HepG2 (cell line): ENCODE results near the gene YEATS2. TPM values are rescaled to one million over a fixed set of nuclear protein-coding genes. Genes with fewer than 3 reads are reported as not detected.

Experiments used
- ARNT2 ChIP-seq: sonication (generic); formaldehyde crosslinking; IDR thresholded peaks from 2 replicates; pipeline ENCODE4 v1.8.0; 2022; ENCODE audit warnings: mild to moderate bottlenecking, low read depth, missing genetic modification reagents, moderate library complexity
- ATAD3A ChIP-seq: sonication (generic); formaldehyde crosslinking; IDR thresholded peaks from 2 replicates; pipeline ENCODE4 v1.4.0; 2020; ENCODE audit warnings: missing genetic modification reagents
- ESRRA ChIP-seq: sonication (generic); formaldehyde crosslinking; IDR thresholded peaks from 2 replicates; pipeline ENCODE4 v1.5.1; 2020; ENCODE audit warnings: mild to moderate bottlenecking, low read depth, missing genetic modification reagents
- GRHL1 ChIP-seq: sonication (generic); formaldehyde crosslinking; conservative IDR thresholded peaks from 2 replicates; pipeline ENCODE4 v1.8.0; 2022; ENCODE audit warnings: missing genetic modification reagents
- HINFP ChIP-seq: sonication (generic); formaldehyde crosslinking; IDR thresholded peaks from 2 replicates; pipeline ENCODE4 v1.4.0; 2020; ENCODE audit warnings: low read depth, mild to moderate bottlenecking, missing genetic modification reagents
- HNRNPK ChIP-seq: fragments of 200-400 bp; formaldehyde crosslinking; IDR thresholded peaks from 2 replicates; pipeline ENCODE4 v1.6.1; 2018; ENCODE audit warnings: low read length, low read depth, moderate library complexity, mild to moderate bottlenecking; ENCODE audit not compliant: poor library complexity, severe bottlenecking
- KLF12 ChIP-seq: sonication (generic); formaldehyde crosslinking; IDR thresholded peaks from 2 replicates; pipeline ENCODE4 v1.4.0; 2020; ENCODE audit warnings: missing genetic modification reagents, borderline replicate concordance
- NFE2L1 ChIP-seq: sonication (generic); formaldehyde crosslinking; IDR thresholded peaks from 2 replicates; pipeline ENCODE4 v1.4.0; 2020; ENCODE audit warnings: missing genetic modification reagents, mild to moderate bottlenecking, borderline replicate concordance
- NRL ChIP-seq: sonication (generic); formaldehyde crosslinking; IDR thresholded peaks from 2 replicates; pipeline ENCODE4 v1.5.0; 2020; ENCODE audit warnings: missing genetic modification reagents, mild to moderate bottlenecking, moderate library complexity, borderline replicate concordance
- PAWR ChIP-seq: sonication (generic); formaldehyde crosslinking; IDR thresholded peaks from 2 replicates; pipeline ENCODE4 v1.4.0; 2020; ENCODE audit warnings: missing genetic modification reagents, mild to moderate bottlenecking, borderline replicate concordance
- PAX8 ChIP-seq: sonication (generic); formaldehyde crosslinking; IDR thresholded peaks from 2 replicates; pipeline ENCODE4 v1.8.0; 2022; ENCODE audit warnings: mild to moderate bottlenecking, missing genetic modification reagents, borderline replicate concordance
- PTBP1 ChIP-seq: fragments of 200-400 bp; formaldehyde crosslinking; IDR thresholded peaks from 2 replicates; pipeline ENCODE4 v1.6.1; 2018; ENCODE audit warnings: low read length, low read depth; ENCODE audit not compliant: poor library complexity, severe bottlenecking
- RBFOX2 ChIP-seq: fragments of 200-400 bp; formaldehyde crosslinking; IDR thresholded peaks from 2 replicates; pipeline ENCODE4 v1.6.1; 2017; ENCODE audit warnings: low read depth, mild to moderate bottlenecking, low read length
- RFX3 ChIP-seq: IDR thresholded peaks from 2 replicates; pipeline ENCODE4 v1.6.1; 2016; ENCODE audit warnings: missing biosample characterization, missing genetic modification reagents
- SCMH1 ChIP-seq: sonication (generic); formaldehyde crosslinking; IDR thresholded peaks from 2 replicates; pipeline ENCODE4 v1.9.0; 2021; ENCODE audit warnings: missing genetic modification reagents, mild to moderate bottlenecking, borderline replicate concordance
- TP53 ChIP-seq: sonication (generic); formaldehyde crosslinking; conservative IDR thresholded peaks from 2 replicates; pipeline ENCODE4 v1.4.0; 2020; ENCODE audit warnings: missing genetic modification reagents
- YEATS2 ChIP-seq: sonication (generic); formaldehyde crosslinking; IDR thresholded peaks from 2 replicates; pipeline ENCODE4 v1.4.0; 2020; ENCODE audit warnings: missing genetic modification reagents, borderline replicate concordance
- ZBTB2 ChIP-seq: sonication (generic); formaldehyde crosslinking; IDR thresholded peaks from 2 replicates; pipeline ENCODE4 v1.8.0; 2022; ENCODE audit warnings: low read depth, missing genetic modification reagents
- ZBTB21 ChIP-seq: sonication (generic); formaldehyde crosslinking; IDR thresholded peaks from 2 replicates; pipeline ENCODE4 v1.4.0; 2020; ENCODE audit warnings: missing genetic modification reagents
- ZC3H4 ChIP-seq: sonication (generic); formaldehyde crosslinking; IDR thresholded peaks from 2 replicates; pipeline ENCODE4 v1.4.0; 2020; ENCODE audit warnings: missing genetic modification reagents, borderline replicate concordance
- ZNF263 ChIP-seq: sonication (generic); formaldehyde crosslinking; IDR thresholded peaks from 2 replicates; pipeline ENCODE4 v1.4.0; 2020; ENCODE audit warnings: missing genetic modification reagents
- ZNF432 ChIP-seq: sonication (generic); formaldehyde crosslinking; IDR thresholded peaks from 2 replicates; pipeline ENCODE4 v1.5.0; 2020; ENCODE audit warnings: missing genetic modification reagents, mild to moderate bottlenecking, borderline replicate concordance
- ZNF441 ChIP-seq: sonication (generic); formaldehyde crosslinking; IDR thresholded peaks from 2 replicates; pipeline ENCODE4 v1.7.0; 2021; ENCODE audit warnings: missing genetic modification reagents, borderline replicate concordance
- ZNF550 ChIP-seq: sonication (generic); formaldehyde crosslinking; IDR thresholded peaks from 2 replicates; pipeline ENCODE4 v1.4.0; 2020; ENCODE audit warnings: mild to moderate bottlenecking, missing genetic modification reagents, borderline replicate concordance
- polyA plus RNA-seq, 8 experiments: library from polyadenylated mRNA; depleted of rRNA in 3 of 8; stranded (reverse) in 7 of 8; unstranded in 1 of 8; fragments of >200 nt; fragmentation: Illumina TruSeq in 4 of 8; extraction: Trizol in 4 of 8; gene quantifications; 2 replicates each; pipeline versions ENCODE4 v1.2.1 to v1.2.3, GENCODE V29; 2011 to 2016; ENCODE audit warnings: low read depth in 4 of 8, missing spikeins in 1 of 8, mixed read lengths in 1 of 8; ENCODE audit not compliant: insufficient read depth in 1 of 8
- total RNA-seq, 5 experiments: library from RNA; depleted of rRNA; stranded (reverse); fragments of >200 nt; fragmentation: Illumina TruSeq; extraction: Trizol; gene quantifications; 2 replicates each; pipeline ENCODE4 v1.2.3, GENCODE V29; 2016; ENCODE audit warnings: low read depth in 1 of 5

YEATS2 gene
- total and polyA plus RNA-seq, 2 of the 13 experiments (the other 11 are each of a cell fraction or from before 2014, with no cell fraction given) = 18.6 to 33.7 TPM

GRCh38 chr3:183745300-183746098, 47.9 kb downstream of the YEATS2 start (continued):
- TF ChIP-seq RBFOX2 (no peak), ESRRA (CRISPR knock-in tag) (no peak), PAWR (CRISPR knock-in tag) (no peak), ATAD3A (no peak), ZBTB21 (CRISPR knock-in tag) (no peak), ZC3H4 (CRISPR knock-in tag) (no peak), RFX3 (CRISPR knock-in tag) (no peak), ZNF432 (CRISPR knock-in tag) (no peak), YEATS2 (no peak), GRHL1 (CRISPR knock-in tag) (no peak), PTBP1 (no peak), KLF12 (CRISPR knock-in tag) (no peak), HNRNPK (no peak), ZNF550 (CRISPR knock-in tag) (no peak), TP53 (CRISPR knock-in tag) (no peak), ZBTB2 (CRISPR knock-in tag) (no peak), SCMH1 (no peak), ZNF263 (CRISPR knock-in tag) (no peak; the same call in 1 of the 2 replicates), ZNF441 (CRISPR knock-in tag) (no peak), ARNT2 (CRISPR knock-in tag) (no peak), PAX8 (CRISPR knock-in tag) (no peak), NRL (CRISPR knock-in tag) (no peak), NFE2L1 (no peak), HINFP (CRISPR knock-in tag) (no peak)
